GM19023 (cell line): ENCODE data around the gene FAM222B.
"Not testable (repeated sequence)": the region's sequence is repeated elsewhere in the genome, so short reads cannot be mapped to it uniquely, and the experiment has no call there.

Experiments
- ATAC-seq: cut with Tn5 transposase; IDR thresholded peaks from one replicate; pipeline ENCODE4 v1.9.1; 2021; ENCODE audit warnings: mild to moderate bottlenecking, moderate library complexity; ENCODE audit not compliant: unreplicated experiment

Gene FAM222B

DNA sequence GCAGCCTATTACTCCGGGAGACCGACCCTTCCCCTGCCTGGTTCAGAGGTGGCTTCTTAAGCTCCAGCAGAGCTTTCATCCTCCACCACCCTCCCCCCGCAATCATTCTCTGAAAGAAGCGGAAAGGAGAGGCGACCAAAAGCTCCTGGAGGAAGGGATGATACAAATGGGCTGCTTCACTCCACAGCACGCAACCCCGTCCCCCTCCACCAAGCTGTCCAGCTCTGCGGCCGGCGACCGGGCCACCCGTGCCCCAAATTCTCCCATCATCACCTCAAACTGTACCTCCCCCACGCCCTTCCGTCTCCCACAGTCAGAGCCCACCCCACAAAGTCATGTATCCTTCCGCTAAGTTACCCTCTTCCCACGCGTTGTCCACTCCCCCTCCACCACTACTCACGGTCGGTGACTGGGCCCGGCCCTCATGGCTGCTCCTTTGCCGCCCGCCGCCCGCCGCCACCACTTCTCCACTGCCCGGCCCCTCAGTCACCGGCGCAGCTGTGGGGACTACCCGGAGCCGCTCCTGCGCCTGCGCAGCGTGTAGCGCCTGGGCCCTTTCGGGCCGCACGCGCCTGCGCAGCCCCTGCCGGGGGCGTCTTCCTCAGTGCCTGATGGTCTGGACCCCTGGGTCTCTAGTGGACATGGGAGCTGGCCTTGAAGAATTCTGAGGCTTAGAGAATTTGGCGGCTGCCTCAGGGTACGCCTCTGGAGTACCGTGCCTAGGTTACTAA lies at the start of gene FAM222B:
FAM222B (minus strand) TSS at position 509 of the 731 bp plus-strand sequence. CDS start 76,123 bp downstream, outside the sequence.
- ATAC-seq, result peak; percentile 89

DNA sequence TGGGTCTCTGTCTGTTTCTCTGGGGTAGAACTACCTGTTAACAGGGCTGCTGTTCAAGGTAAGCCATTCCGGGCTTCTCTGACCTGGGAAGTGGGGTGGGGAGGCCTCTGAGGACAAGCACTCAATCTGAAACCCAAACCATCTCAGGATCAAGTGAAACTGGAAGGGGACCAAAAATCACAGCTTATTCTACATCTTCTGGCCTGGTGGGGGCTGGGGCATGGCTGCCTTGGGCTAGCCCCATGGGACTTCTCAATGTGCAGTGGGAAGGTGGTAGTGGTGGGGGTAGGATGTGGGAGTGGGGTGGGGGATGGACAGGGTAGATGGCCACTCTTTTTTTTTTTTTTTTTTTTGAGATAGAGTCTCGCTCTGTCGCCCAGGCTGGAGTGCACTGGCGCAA lies 49.4 kb upstream of the FAM222B start:
- no peak for ATAC-seq

GRCh38 chr17:28891201-28891600 lies 48.6 kb upstream of the FAM222B start:
- ATAC-seq, result no peak

GRCh38 chr17:28889996-28890395 lies 47.4 kb upstream of the FAM222B start:
- ATAC-seq, result no peak

DNA sequence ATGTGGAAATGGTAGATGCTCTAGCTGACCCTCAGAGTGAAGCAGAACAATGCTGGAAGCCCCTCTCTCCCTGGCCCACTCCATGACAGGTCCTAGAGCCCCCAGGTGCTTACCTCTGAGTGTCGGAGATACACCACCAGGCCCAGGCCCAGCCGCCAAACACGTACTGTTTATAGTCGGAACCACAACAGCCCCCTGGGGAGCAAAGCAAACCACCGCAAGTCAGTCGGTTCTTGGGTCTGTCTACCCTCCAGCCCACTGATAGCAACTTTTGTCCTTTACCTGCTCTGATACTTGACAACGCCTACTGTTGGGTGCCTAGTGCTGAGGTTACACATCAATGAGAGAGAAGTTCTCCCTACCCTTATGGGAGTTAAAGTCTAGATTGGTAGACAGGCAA lies 46.2 kb upstream of the FAM222B start:
- no peak for ATAC-seq

DNA sequence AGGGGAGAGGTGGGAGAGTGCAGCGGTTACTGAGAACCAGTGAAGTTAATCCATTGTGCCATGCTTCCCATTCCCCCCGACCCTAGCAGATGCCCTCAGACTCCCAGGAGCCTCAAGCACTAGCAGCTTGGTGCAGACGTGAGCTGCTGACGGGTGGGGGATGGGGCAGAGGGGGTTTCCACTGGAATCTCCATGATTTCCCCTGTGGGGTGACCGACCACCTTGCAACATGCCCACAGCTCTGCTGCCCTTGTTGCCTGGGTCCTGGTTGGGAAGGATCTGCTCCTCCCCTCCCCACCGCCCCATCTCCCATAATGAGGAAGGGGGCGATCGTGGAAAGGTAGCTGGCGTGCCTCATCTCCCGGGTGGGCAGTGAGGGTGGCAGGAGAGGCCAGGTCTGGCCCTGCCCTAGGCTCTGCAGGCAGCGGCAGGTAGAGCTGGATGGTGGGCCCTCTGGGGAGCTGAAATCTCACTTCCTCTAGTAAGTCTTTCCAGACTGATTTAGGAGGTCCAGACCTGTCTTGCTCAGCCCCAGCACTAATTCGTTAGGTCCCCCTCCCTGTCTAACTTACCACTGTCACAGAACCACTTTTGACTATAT lies 45.4 kb upstream of the FAM222B start:
- ATAC-seq, result no peak

GRCh38 chr17:28885951-28886350 lies 43.4 kb upstream of the FAM222B start:
- no peak for ATAC-seq

DNA sequence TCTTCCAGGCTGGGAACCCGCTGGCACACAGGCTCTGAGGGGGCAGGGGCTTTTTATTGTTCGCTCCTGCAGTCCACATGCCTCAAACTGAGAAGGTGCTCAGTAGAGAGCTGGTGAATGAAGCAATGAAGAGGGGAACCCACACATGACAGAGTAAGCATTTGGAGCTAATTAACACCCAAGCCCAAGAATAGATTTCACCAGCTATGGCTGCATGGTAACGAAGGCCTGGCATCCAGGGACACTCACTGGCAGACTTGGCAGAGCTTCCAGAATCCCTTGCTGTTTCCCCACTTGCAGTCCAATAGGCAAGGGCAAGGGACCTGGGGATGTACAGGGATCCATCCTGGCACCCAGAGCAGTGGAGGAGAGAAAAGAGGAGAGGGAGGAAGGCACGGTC lies 42.8 kb upstream of the FAM222B start:
- no peak for ATAC-seq

DNA sequence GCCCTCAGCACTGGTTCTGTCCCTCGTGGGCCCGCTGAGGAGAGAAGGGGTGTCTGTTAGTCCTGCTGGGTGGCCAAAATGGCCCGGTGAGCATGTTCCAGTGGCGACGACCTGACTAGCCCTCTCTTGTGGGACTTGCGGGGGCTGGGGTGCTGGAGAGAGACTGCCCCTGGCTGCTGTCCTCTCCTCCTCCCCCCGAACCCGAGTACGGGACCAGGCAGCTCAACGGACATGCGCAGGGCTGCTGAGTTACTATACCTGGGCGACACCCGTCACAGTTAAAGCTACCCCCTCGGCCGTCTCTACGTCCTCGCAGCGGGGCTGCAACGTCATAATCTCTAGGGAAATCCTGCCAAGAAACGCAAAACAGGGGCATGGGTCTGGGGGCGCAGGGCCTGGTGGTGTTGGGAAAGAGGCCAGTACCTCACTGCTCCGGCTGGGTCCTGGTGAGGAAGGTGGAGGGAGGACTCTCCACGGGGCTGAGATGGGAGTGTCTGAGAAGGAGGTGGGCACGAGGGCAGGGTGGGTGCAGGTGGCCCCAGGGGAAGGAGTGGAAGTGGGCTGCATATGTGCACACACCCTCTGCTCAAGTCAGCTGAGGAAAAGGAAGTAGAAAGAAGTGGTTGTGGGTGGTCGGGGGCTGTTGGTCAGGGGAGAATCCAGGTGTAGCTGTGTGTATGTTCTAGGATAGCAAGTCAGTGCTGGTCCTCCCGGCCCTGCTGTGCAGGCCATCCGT lies 41.5 kb upstream of the FAM222B start:
- ATAC-seq, result no peak

DNA sequence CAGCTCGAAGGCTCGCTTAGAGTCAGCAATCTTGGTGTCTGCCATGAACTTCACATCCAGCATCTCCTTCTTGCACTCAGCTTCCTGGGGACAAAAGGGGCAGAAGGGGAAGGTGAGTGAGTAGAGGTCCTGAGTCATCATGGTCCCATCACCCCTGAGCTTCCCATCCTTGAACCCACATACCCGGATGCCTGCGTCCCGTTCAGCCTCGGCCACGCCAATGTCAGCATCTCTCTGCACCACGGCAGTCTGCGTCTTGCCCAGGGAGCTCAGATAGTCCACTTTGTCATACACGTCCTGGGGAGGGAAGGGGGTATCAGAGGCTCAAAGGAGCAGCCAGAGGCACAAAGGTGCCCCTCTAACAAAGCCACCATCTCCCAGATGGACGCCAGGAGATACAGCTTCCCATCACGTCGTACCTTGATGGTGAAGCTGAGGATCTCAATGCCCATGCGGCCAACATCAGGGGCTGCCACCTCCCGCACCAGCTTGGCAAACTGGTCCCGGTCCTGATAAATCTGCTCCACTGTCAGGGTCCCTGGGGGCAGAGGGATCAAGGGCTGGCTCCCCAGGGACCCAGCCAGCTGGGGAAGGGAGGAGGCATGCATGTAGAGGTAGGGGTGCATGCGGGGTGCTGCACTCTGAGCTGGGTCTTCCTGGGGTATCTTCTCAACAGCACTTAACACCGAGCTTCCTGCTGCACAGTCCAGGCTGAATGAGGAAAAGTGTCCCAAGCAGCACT lies 39.7 kb upstream of the FAM222B start:
- no peak for ATAC-seq

DNA sequence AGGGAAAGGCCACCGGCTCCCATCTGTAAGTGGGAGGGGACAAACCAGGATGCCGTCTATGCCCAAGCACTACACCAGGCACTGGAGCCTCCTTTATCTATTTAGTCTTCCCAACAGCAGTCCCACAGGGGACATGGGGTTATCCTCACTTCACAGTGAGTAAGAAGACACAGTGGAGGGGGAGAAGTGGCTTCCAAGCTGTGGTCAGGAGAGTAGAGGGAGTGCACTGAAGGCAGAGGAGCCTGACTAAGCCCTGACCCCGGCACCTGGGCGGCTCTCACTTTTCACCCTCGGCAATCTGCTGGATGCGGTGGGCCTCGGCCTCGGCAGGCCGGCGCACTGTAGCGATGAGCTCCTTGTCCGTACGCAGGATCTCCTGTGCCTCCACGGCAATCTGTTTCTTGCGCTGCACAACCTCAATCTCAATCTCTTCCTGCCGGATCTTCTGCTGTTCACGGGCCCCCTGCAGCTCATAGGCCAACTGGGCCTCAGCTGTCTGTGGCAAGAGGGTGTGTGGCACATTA lies 39.0 kb upstream of the FAM222B start:
- no peak for ATAC-seq

- no peak for ATAC-seq
These were observed 38.0 kb upstream of the FAM222B start for GRCh38 chr17:28880572-28880945.

- ATAC-seq, result no peak
These were observed 37.4 kb upstream of the FAM222B start for GRCh38 chr17:28879886-28880571.

GRCh38 chr17:28878981-28879380 lies 36.4 kb upstream of the FAM222B start:
- no peak for ATAC-seq

DNA sequence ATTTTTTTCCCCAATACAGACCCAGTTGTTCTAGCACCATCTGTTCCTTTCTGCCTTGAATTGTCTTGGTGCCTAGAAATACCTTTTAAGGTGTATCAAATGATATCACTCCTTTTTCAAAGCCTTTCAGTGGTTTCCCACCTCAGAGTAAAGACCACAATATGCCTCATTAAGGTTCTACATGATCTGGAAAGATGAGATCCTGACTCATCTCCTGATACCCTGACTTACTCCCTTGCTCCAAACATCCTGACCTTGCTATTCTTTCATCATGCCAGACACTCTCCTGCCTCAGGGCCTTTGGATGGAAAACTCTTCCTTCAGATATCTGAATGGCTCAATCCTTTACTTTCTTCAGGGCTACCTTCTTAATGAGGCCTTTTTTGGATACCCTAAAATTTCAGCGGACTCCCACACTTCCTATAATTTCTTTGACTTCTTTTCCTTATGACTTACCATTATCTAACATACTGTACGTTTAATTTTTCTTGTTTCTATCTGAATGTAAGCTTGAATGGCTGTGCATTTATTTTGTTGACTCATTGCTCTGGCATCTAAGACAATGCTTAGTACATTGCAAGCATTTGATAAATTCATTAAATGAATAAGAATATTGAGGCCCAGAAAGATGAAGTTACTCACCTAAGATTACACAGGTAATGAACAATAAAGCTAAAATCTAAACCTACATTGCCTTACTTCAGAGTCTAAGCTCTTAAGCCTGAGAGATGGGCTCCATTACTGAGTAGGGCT lies 35.7 kb upstream of the FAM222B start:
- ATAC-seq, result no peak

GRCh38 chr17:28877150-28877711 lies 34.6 kb upstream of the FAM222B start:
- ATAC-seq, result not testable (repeated sequence)

- no peak for ATAC-seq
These were observed 33.4 kb upstream of the FAM222B start for GRCh38 chr17:28875848-28876550.

GRCh38 chr17:28874750-28875149 lies 32.2 kb upstream of the FAM222B start:
- ATAC-seq, result no peak

GRCh38 chr17:28873839-28874238 lies 31.2 kb upstream of the FAM222B start:
- ATAC-seq, result no peak
